ENCODE data around the gene CHID1.
A peak's percentile ranks its signal among the peaks of the same experiment; 100 is the strongest.

Gene CHID1

GRCh38 chr11:831961-832528, 78.6 kb downstream of the CHID1 start:
- no peak for DNase-seq

GRCh38 chr11:831118-831864, 79.3 kb downstream of the CHID1 start:
- DNase-seq, result no peak

- peak; percentile 59 for DNase-seq
These were observed 80.1 kb downstream of the CHID1 start for GRCh38 chr11:830295-831117.

- DNase-seq, result no peak
These were observed 80.7 kb downstream of the CHID1 start for GRCh38 chr11:829847-830294.

- peak; percentile 50 for DNase-seq
These were observed 81.3 kb downstream of the CHID1 start for GRCh38 chr11:829176-829846.

- no peak for DNase-seq
These were observed 82.0 kb downstream of the CHID1 start for GRCh38 chr11:828506-829175.

- peak; percentile 48 for DNase-seq
These were observed 82.8 kb downstream of the CHID1 start, which contains the start of gene CRACR2B for GRCh38 chr11:827897-828192. CRACR2B (plus strand) TSS chr11:827919; CDS start chr11:828608, 689 bp downstream.

GRCh38 chr11:827146-827896, 83.3 kb downstream of the CHID1 start:
- DNase-seq, result peak; percentile 35

GRCh38 chr11:826836-827145, 83.8 kb downstream of the CHID1 start:
- no peak for DNase-seq

GRCh38 chr11:826227-826621, 84.4 kb downstream of the CHID1 start:
- DNase-seq, result no peak

- no peak for DNase-seq
These were observed 85.0 kb downstream of the CHID1 start for GRCh38 chr11:825366-826226.

- no peak for DNase-seq
These were observed 85.7 kb downstream of the CHID1 start for GRCh38 chr11:824942-825341.

- peak; percentile 83 for DNase-seq
These were observed 86.2 kb downstream of the CHID1 start for GRCh38 chr11:824292-824880.

GRCh38 chr11:823441-824291, 86.9 kb downstream of the CHID1 start:
- peak; percentile 22 for DNase-seq

- DNase-seq, result no peak
These were observed 88.9 kb downstream of the CHID1 start for GRCh38 chr11:821512-822371.

- DNase-seq, result no peak
These were observed 89.7 kb downstream of the CHID1 start for GRCh38 chr11:820655-821511.

- DNase-seq, result peak; percentile 85
These were observed 90.5 kb downstream of the CHID1 start for GRCh38 chr11:819943-820649.
